HAP-1 (cell line): ENCODE data around the gene PCGF2.

ENCODE experiments used
- DNase-seq, 2 experiments: peaks; one replicate each; pipeline ENCODE4 v3.0.0-alpha.2; 2016 to 2020; ENCODE audit warnings: low spot score in 2 of 2
- H3K27me3 ChIP-seq: fragments of 250-450 bp; sonication (Bioruptor Pico); 2 replicates; pipeline ENCODE4 v1.5.1; 2020; ENCODE audit warnings: low read depth, mild to moderate bottlenecking, moderate library complexity
- H3K36me3 ChIP-seq: fragments of 250-450 bp; sonication (Bioruptor Pico); replicated peaks from 2 replicates; pipeline ENCODE4 v1.5.1; 2020; ENCODE audit warnings: mild to moderate bottlenecking
- H3K4me1 ChIP-seq: fragments of 250-450 bp; sonication (Bioruptor Pico); 2 replicates; pipeline ENCODE4 v1.5.1; 2020; ENCODE audit warnings: mild to moderate bottlenecking
- H3K4me3 ChIP-seq: fragments of 250-450 bp; sonication (Bioruptor Pico); 2 replicates; pipeline ENCODE4 v1.5.1; 2020; ENCODE audit warnings: mild to moderate bottlenecking, moderate library complexity
- H3K9me3 ChIP-seq: fragments of 250-450 bp; sonication (Bioruptor Pico); 2 replicates; pipeline ENCODE4 v1.5.1; 2020; ENCODE audit warnings: mild to moderate bottlenecking, moderate library complexity
- in situ Hi-C: fragments of 300-500 bp; cut with MboI; formaldehyde crosslinking; loops from 3 replicates; pipeline ENCODE4 v1.14.3; 2020; ENCODE audit warnings: low sequenced_read_pairs, inconsistent platforms, mixed read lengths

PCGF2 gene

GRCh38 chr17:38711792-38712571, 36.2 kb downstream of the PCGF2 start:
- in situ Hi-C loops = no loop called here
- Histone ChIP-seq H3K9me3 (no peaks in the 10 kb centered on the region), H3K27me3 (no peaks in the 10 kb centered on the region), H3K4me3 (no peak overlapping the region), H3K4me1 (no peaks in the 10 kb centered on the region), H3K36me3 (peaks cover 58% of the 10 kb centered on the region)
- no peak for DNase-seq

- no peaks in the 10 kb centered on the region; the same call in 1 of the 2 replicates for H3K4me1 ChIP-seq
- H3K4me3 ChIP-seq = no peak overlapping the region
- H3K36me3 ChIP-seq = peaks cover 52% of the 10 kb centered on the region
- no peak for DNase-seq
- H3K27me3 ChIP-seq = no peaks in the 10 kb centered on the region
- in situ Hi-C loops = no loop called here
- no peaks in the 10 kb centered on the region for H3K9me3 ChIP-seq
Observed at GRCh38 chr17:38710985-38711384, 37.2 kb downstream of the PCGF2 start.

GRCh38 chr17:38710604-38710962, 37.6 kb downstream of the PCGF2 start:
- in situ Hi-C loops = no loop called here
- no peaks in the 10 kb centered on the region; the same call in 1 of the 2 replicates for H3K4me1 ChIP-seq
- H3K4me3 ChIP-seq = no peak overlapping the region
- DNase-seq = no peak
- no peaks in the 10 kb centered on the region for H3K9me3 ChIP-seq
- H3K36me3 ChIP-seq = peaks cover 48% of the 10 kb centered on the region
- no peaks in the 10 kb centered on the region for H3K27me3 ChIP-seq

GRCh38 chr17:38709864-38710603, 38.1 kb downstream of the PCGF2 start:
- no peak for DNase-seq
- peaks cover 47% of the 10 kb centered on the region for H3K36me3 ChIP-seq
- H3K4me1 ChIP-seq = no peaks in the 10 kb centered on the region; the same call in 1 of the 2 replicates
- in situ Hi-C loops = no loop called here
- H3K4me3 ChIP-seq = no peak overlapping the region
- H3K9me3 ChIP-seq = no peaks in the 10 kb centered on the region
- no peaks in the 10 kb centered on the region for H3K27me3 ChIP-seq

- Histone ChIP-seq H3K9me3 (no peaks in the 10 kb centered on the region), H3K4me3 (no peak overlapping the region), H3K27me3 (no peaks in the 10 kb centered on the region), H3K36me3 (peaks cover 45% of the 10 kb centered on the region), H3K4me1 (no peaks in the 10 kb centered on the region; the same call in 1 of the 2 replicates)
- no peak for DNase-seq
- in situ Hi-C loops = no loop called here
Observed at GRCh38 chr17:38709104-38709820, 38.9 kb downstream of the PCGF2 start.

GRCh38 chr17:38707678-38708351, 40.3 kb downstream of the PCGF2 start:
- H3K9me3 ChIP-seq = no peaks in the 10 kb centered on the region
- peaks cover 3% of the 10 kb centered on the region for H3K4me1 ChIP-seq
- H3K4me3 ChIP-seq = no peak overlapping the region
- DNase-seq = no peak
- peaks cover 33% of the 10 kb centered on the region for H3K36me3 ChIP-seq
- in situ Hi-C loops = no loop called here
- no peaks in the 10 kb centered on the region for H3K27me3 ChIP-seq

- H3K9me3 ChIP-seq = no peaks in the 10 kb centered on the region
- in situ Hi-C loops = no loop called here
- peaks cover 3% of the 10 kb centered on the region for H3K4me1 ChIP-seq
- H3K4me3 ChIP-seq = peak overlapping the region; percentile 81
- no peaks in the 10 kb centered on the region for H3K27me3 ChIP-seq
- DNase-seq = peak in 1 of 2 experiments; percentile 48
- H3K36me3 ChIP-seq = peaks cover 23% of the 10 kb centered on the region
Observed at GRCh38 chr17:38706505-38707216, 41.5 kb downstream of the PCGF2 start.

GRCh38 chr17:38705803-38706504, 42.2 kb downstream of the PCGF2 start:
- Histone ChIP-seq H3K9me3 (no peaks in the 10 kb centered on the region), H3K4me1 (peaks cover 3% of the 10 kb centered on the region), H3K36me3 (peaks cover 18% of the 10 kb centered on the region), H3K27me3 (no peaks in the 10 kb centered on the region), H3K4me3 (peak overlapping the region; percentile 81)
- peak; percentile 84 for DNase-seq
- in situ Hi-C loops = no loop called here

- H3K4me3 ChIP-seq = peak overlapping the region; percentile 81
- peaks cover 3% of the 10 kb centered on the region for H3K4me1 ChIP-seq
- no peaks in the 10 kb centered on the region for H3K27me3 ChIP-seq
- peaks cover 16% of the 10 kb centered on the region for H3K36me3 ChIP-seq
- peak in 1 of 2 experiments; percentile 29 for DNase-seq
- H3K9me3 ChIP-seq = no peaks in the 10 kb centered on the region
- in situ Hi-C loops = no loop called here
Observed at GRCh38 chr17:38705523-38705802, 42.7 kb downstream of the PCGF2 start.

GRCh38 chr17:38704606-38705522, 43.3 kb downstream of the PCGF2 start, which contains the start of gene MLLT6:
Gene MLLT6, plus strand, starts transcription at chr17:38705273. Its CDS starts 360 bp downstream, at chr17:38705633.
- H3K4me1 ChIP-seq = peaks cover 3% of the 10 kb centered on the region
- peaks cover 12% of the 10 kb centered on the region for H3K36me3 ChIP-seq
- in situ Hi-C loops = no loop called here
- peak; percentile 78 to 86 for DNase-seq
- no peaks in the 10 kb centered on the region for H3K9me3 ChIP-seq
- no peaks in the 10 kb centered on the region for H3K27me3 ChIP-seq
- peak within 1 kb of the TSS; percentile 81 for H3K4me3 ChIP-seq

GRCh38 chr17:38703742-38704605, 44.2 kb downstream of the PCGF2 start:
- in situ Hi-C loops = no loop called here
- Histone ChIP-seq H3K4me3 (peak overlapping the region; percentile 81), H3K9me3 (no peaks in the 10 kb centered on the region), H3K36me3 (peaks cover 3% of the 10 kb centered on the region), H3K27me3 (no peaks in the 10 kb centered on the region), H3K4me1 (peaks cover 3% of the 10 kb centered on the region)
- peak; percentile 92 to 97 for DNase-seq
